HFFc6 (cell line): ENCODE measurements around the gene DPP3. TPM values are rescaled to one million over a fixed set of nuclear protein-coding genes. Genes with fewer than 3 reads are reported as not detected.

Source experiments
- DNase-seq: peaks from one replicate; pipeline ENCODE4 v3.0.0-alpha.2; 2018
- H3K27ac Mint-ChIP-seq: 2 replicates; pipeline ENCODE4 v1.8.0; 2020; ENCODE audit warnings: mild to moderate bottlenecking, mixed read lengths
- H3K27me3 Mint-ChIP-seq: 2 replicates; pipeline ENCODE4 v1.8.0; 2021; ENCODE audit warnings: mild to moderate bottlenecking, moderate library complexity, mixed read lengths; ENCODE audit not compliant: insufficient read depth
- H3K36me3 Mint-ChIP-seq: 2 replicates; pipeline ENCODE4 v1.8.0; 2021; ENCODE audit warnings: low read depth, mixed read lengths
- H3K4me1 Mint-ChIP-seq: 2 replicates; pipeline ENCODE4 v1.8.0; 2020; ENCODE audit warnings: low read depth, mixed read lengths
- H3K4me3 Mint-ChIP-seq: 2 replicates; pipeline ENCODE4 v1.8.0; 2020; ENCODE audit warnings: mild to moderate bottlenecking, moderate library complexity, mixed read lengths
- H3K9me3 Mint-ChIP-seq: 2 replicates; pipeline ENCODE4 v1.8.0; 2020; ENCODE audit warnings: mild to moderate bottlenecking, mixed read lengths
- CTCF ChIP-seq: fragments of 200-600 bp; sonication (generic); IDR thresholded peaks from 2 replicates; pipeline ENCODE4 v1.5.0; 2021; ENCODE audit warnings: antibody characterized with exemption, mild to moderate bottlenecking
- total RNA-seq, 6 experiments: library from RNA; stranded (reverse); fragmentation: NEBNext Ultra II Directional; extraction: Animal tissue kit (Norgen Biotek cat#: 25700); gene quantifications; 2 replicates in 1 of 6; 3 replicates in 5 of 6; pipeline ENCODE4 v1.2.3, GENCODE V29; 2021

The DPP3 gene
- total RNA-seq, 6 experiments from 2014 or later, result 54.8 to 71.6 (median 58.2) TPM

GRCh38 chr11:66465373-66466224 is 14.6 kb upstream of the DPP3 start:
- Mint-ChIP-seq H3K4me1 (peaks cover 12% of the 10 kb centered on the region; the same call in 1 of the 2 replicates), H3K36me3 (peaks cover 8% of the 10 kb centered on the region; the same call in 1 of the 2 replicates), H3K27me3 (peaks cover 7% of the 10 kb centered on the region), H3K9me3 (peaks cover 24% of the 10 kb centered on the region), H3K27ac (peak overlapping the region; percentile 26; the same call in 1 of the 2 replicates), H3K4me3 (peak overlapping the region; percentile 88)
- TF ChIP-seq CTCF, result no peak
- DNase-seq, result no peak

- H3K4me3 Mint-ChIP-seq, result peak within 1 kb of the TSS; percentile 88
- H3K4me1 Mint-ChIP-seq, result peaks cover 12% of the 10 kb centered on the region; the same call in 1 of the 2 replicates
- peaks cover 7% of the 10 kb centered on the region for H3K27me3 Mint-ChIP-seq
- peaks cover 18% of the 10 kb centered on the region for H3K9me3 Mint-ChIP-seq
- DNase-seq, result peak; percentile 79
- peak within 1 kb of the TSS; percentile 41; the same call in 1 of the 2 replicates for H3K27ac Mint-ChIP-seq
- H3K36me3 Mint-ChIP-seq, result peaks cover 8% of the 10 kb centered on the region
- no peak for TF ChIP-seq CTCF
Measured at GRCh38 chr11:66466225-66467033, 13.8 kb upstream of the DPP3 start, which contains the start of gene PELI3. PELI3 (plus strand) TSS chr11:66466905; CDS start chr11:66468129, 1,224 bp downstream.

- Mint-ChIP-seq H3K9me3 (peaks cover 14% of the 10 kb centered on the region), H3K4me3 (peak overlapping the region; percentile 84), H3K36me3 (peaks cover 8% of the 10 kb centered on the region; the same call in 1 of the 2 replicates), H3K4me1 (peaks cover 12% of the 10 kb centered on the region; the same call in 1 of the 2 replicates), H3K27me3 (peaks cover 7% of the 10 kb centered on the region), H3K27ac (peak overlapping the region; percentile 41; the same call in 1 of the 2 replicates)
- TF ChIP-seq CTCF, result peak; percentile 48; the same call in 1 of the 2 replicates
- DNase-seq, result no peak
Measured at GRCh38 chr11:66467034-66467659, 13.1 kb upstream of the DPP3 start.

GRCh38 chr11:66467756-66468155 is 12.5 kb upstream of the DPP3 start:
- Mint-ChIP-seq H3K9me3 (peaks cover 8% of the 10 kb centered on the region), H3K4me3 (peak overlapping the region; percentile 84), H3K4me1 (peaks cover 12% of the 10 kb centered on the region; the same call in 1 of the 2 replicates), H3K27ac (peak overlapping the region; percentile 41; the same call in 1 of the 2 replicates), H3K27me3 (peaks cover 7% of the 10 kb centered on the region), H3K36me3 (peaks cover 2% of the 10 kb centered on the region; the same call in 1 of the 2 replicates)
- DNase-seq, result no peak
- TF ChIP-seq CTCF, result no peak

GRCh38 chr11:66468691-66469090 is 11.5 kb upstream of the DPP3 start:
- Mint-ChIP-seq H3K4me1 (peaks cover 5% of the 10 kb centered on the region; the same call in 1 of the 2 replicates), H3K9me3 (no peaks in the 10 kb centered on the region), H3K27me3 (peaks cover 7% of the 10 kb centered on the region), H3K4me3 (no peak overlapping the region), H3K36me3 (no peaks in the 10 kb centered on the region; the same call in 1 of the 2 replicates), H3K27ac (no peak overlapping the region)
- DNase-seq, result no peak
- TF ChIP-seq CTCF, result no peak
